PC-3 (cell line): ENCODE data around the gene RIPOR2.

ENCODE experiments used
- CTCF ChIP-seq: fragments of 300-600 bp; sonication (generic); conservative IDR thresholded peaks from 2 replicates; pipeline ENCODE4 v1.5.1; 2017; ENCODE audit warnings: antibody characterized with exemption, low read depth, mild to moderate bottlenecking, low read length
- EZH2 ChIP-seq: fragments of 300-600 bp; sonication (generic); IDR thresholded peaks from one replicate; pipeline ENCODE4 v1.6.1; 2017; ENCODE audit warnings: antibody characterized with exemption, mild to moderate bottlenecking, low read length; ENCODE audit not compliant: unreplicated experiment
- EZH2phosphoT487 ChIP-seq: fragments of 300-600 bp; sonication (generic); IDR thresholded peaks from 2 replicates; pipeline ENCODE4 v1.6.1; 2018; ENCODE audit warnings: mild to moderate bottlenecking, antibody characterized with exemption, low read length, borderline replicate concordance

DNA sequence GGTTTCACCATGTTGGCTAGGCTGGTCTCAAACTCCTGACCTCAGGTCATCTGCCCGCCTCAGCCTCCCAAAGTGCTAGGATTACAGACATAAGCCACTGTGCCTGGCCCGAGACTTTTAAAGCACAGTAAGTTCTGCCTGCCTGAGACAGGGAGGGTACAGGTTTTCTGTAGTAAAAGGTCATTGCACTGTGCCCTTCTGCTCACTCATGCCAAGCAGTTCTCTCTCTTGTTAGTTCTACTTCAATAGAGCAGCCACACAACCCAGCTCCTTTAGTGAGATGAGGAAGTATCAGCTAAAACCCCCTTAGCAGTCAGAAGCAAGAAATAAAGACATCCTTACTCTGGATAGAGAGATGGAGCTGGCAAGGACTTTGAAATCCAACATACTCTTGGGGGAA, 84.7 kb downstream of the RIPOR2 start:
- TF ChIP-seq EZH2 (no peak), CTCF (no peak), EZH2phosphoT487 (no peak)
